A549 (cell line): ENCODE data around the gene PRRX1. TPM values are rescaled to one million over a fixed set of nuclear protein-coding genes. Genes with fewer than 3 reads are reported as not detected.
A peak's percentile ranks its signal among the peaks of the same experiment; 100 is the strongest.

ENCODE experiments used
- ATAC-seq, 2 experiments: fragments of 200-7000 bp in 1 of 2; fragments of >200 bp in 1 of 2; cut with Nextera tagmentation in 1 of 2; cut with Tn5 transposase in 1 of 2; 3 replicates each; pipeline versions ENCODE4 v1.8.0 to v1.9.1; 2018 to 2020; ENCODE audit warnings: mild to moderate bottlenecking in 1 of 2, moderate library complexity in 1 of 2
- CTCF ChIA-PET: fragments of 300-600 bp; sonication (Branson Sonifier 250); formaldehyde crosslinking; extraction: SDS; loops from one replicate; lab custom pipeline; 2021; ENCODE audit warnings: antibody characterized with exemption, inconsistent platforms; lab: Yijun Ruan, JAX
- POLR2A ChIA-PET: fragments of 350-600 bp; formaldehyde crosslinking; extraction: SDS; loops from one replicate; lab custom pipeline; 2021; ENCODE audit warnings: antibody characterized with exemption, inconsistent platforms; lab: Yijun Ruan, JAX
- DNase-seq, 2 experiments: peaks; one replicate each; pipeline versions ENCODE4 v3.0.0 to v3.0.0-alpha.2; 2011 to 2016; ENCODE audit warnings: low read depth in 1 of 2, low spot score in 1 of 2
- FAIRE-seq: peaks from 2 replicates; lab custom pipeline; 2011; peaks lifted over from hg19 to GRCh38; lab: Jason Lieb, UNC
- H3K27ac ChIP-seq, 2 experiments: fragments of >200 bp; sonication (Bioruptor Twin); formaldehyde crosslinking; 3 replicates each; pipeline ENCODE4 v1.5.1; 2016 to 2017
- H3K4me1 ChIP-seq: fragments of >200 bp; sonication (Bioruptor Twin); formaldehyde crosslinking; 3 replicates; pipeline ENCODE4 v1.6.1; 2016
- H3K4me2 ChIP-seq: fragments of >200 bp; sonication (Bioruptor Twin); formaldehyde crosslinking; 3 replicates; pipeline ENCODE4 v1.6.1; 2016
- H3K4me3 ChIP-seq: fragments of >200 bp; sonication (Bioruptor Twin); formaldehyde crosslinking; 3 replicates; pipeline ENCODE4 v1.5.1; 2016
- H3K9me3 ChIP-seq: fragments of >200 bp; sonication (Bioruptor Twin); formaldehyde crosslinking; 3 replicates; pipeline ENCODE4 v1.6.1; 2016
- BHLHE40 ChIP-seq: IDR thresholded peaks from 2 replicates; pipeline ENCODE4 v1.6.1; 2012; ENCODE audit warnings: low read depth, low read length, inconsistent platforms
- E2F6 ChIP-seq: IDR thresholded peaks from 2 replicates; pipeline ENCODE4 v1.6.1; 2012; ENCODE audit warnings: low read depth, borderline replicate concordance
- EHF ChIP-seq: fragments of 250-450 bp; sonication (Bioruptor Pico); IDR thresholded peaks from 2 replicates; pipeline ENCODE4 v1.5.0; 2020; ENCODE audit warnings: mild to moderate bottlenecking
- ELK1 ChIP-seq: fragments of 150-350 bp; IDR thresholded peaks from 2 replicates; pipeline ENCODE4 v1.6.1; 2014; ENCODE audit warnings: low read depth, mild to moderate bottlenecking, low read length
- FOSB ChIP-seq: fragments of 250-450 bp; sonication (Bioruptor Pico); IDR thresholded peaks from 2 replicates; pipeline ENCODE4 v1.5.0; 2020; ENCODE audit warnings: mild to moderate bottlenecking, moderate library complexity
- JUNB ChIP-seq: fragments of >200 bp; sonication (Bioruptor Twin); formaldehyde crosslinking; IDR thresholded peaks from 2 replicates; pipeline ENCODE4 v1.6.1; 2016
- MAZ ChIP-seq: fragments of 150-350 bp; IDR thresholded peaks from 2 replicates; pipeline ENCODE4 v1.6.1; 2014; ENCODE audit warnings: antibody characterized with exemption, low read depth, low read length, borderline replicate concordance
- PBX3 ChIP-seq: IDR thresholded peaks from 2 replicates; pipeline ENCODE4 v1.6.1; 2012
- PHF8 ChIP-seq: fragments of 200-600 bp; sonication (generic); IDR thresholded peaks from 2 replicates; pipeline ENCODE4 v1.6.1; 2016; ENCODE audit warnings: low read depth, mild to moderate bottlenecking, antibody characterized with exemption, moderate library complexity, borderline replicate concordance
- REST ChIP-seq: fragments of 200-600 bp; sonication (generic); IDR thresholded peaks from 2 replicates; pipeline ENCODE4 v1.6.1; 2016; ENCODE audit warnings: antibody characterized with exemption, mild to moderate bottlenecking, moderate library complexity
- RNF2 ChIP-seq: fragments of 200-600 bp; sonication (generic); IDR thresholded peaks from 2 replicates; pipeline ENCODE4 v1.6.1; 2016; ENCODE audit warnings: low read depth, mild to moderate bottlenecking, antibody characterized with exemption, moderate library complexity, borderline replicate concordance
- ZSCAN20 ChIP-seq: fragments of 250-450 bp; sonication (Bioruptor Pico); IDR thresholded peaks from 2 replicates; pipeline ENCODE4 v1.8.0; 2022; ENCODE audit warnings: mild to moderate bottlenecking, moderate library complexity
- WGBS: methylation state at CpG from one replicate; pipeline ENCODE4 v1.1.6; 2017; ENCODE audit errors: missing lambda C conversion rate; 5-methylcytosine and 5-hydroxymethylcytosine counted together
- polyA minus RNA-seq: library from RNA; depleted of rRNA, polyadenylated mRNA; stranded (reverse); fragments of >200 nt; gene quantifications from 2 replicates; pipeline ENCODE4 v1.2.3, GENCODE V29; 2011; rRNA and poly(A)+ RNA removed
- polyA plus RNA-seq, 4 experiments: library from polyadenylated mRNA; depleted of rRNA in 3 of 4; stranded (reverse); fragments of >200 nt; fragmentation: RNase III in 1 of 4; extraction: RNeasy Plus Mini Kit Qiagen cat#74134 plus additional on column Dnase treatment in 1 of 4; gene quantifications; 2 replicates in 3 of 4; 3 replicates in 1 of 4; pipeline ENCODE4 v1.2.3, GENCODE V29; 2011 to 2017
- TF ChIP-seq, protein P1 (sequence below): fragments of >200 bp; sonication (Bioruptor Twin); formaldehyde crosslinking; IDR thresholded peaks from 2 replicates; pipeline ENCODE4 v1.6.1; 2016
- TF ChIP-seq, protein P2 (sequence below): fragments of 450-650 bp; IDR thresholded peaks from 2 replicates; pipeline ENCODE4 v1.6.1; 2014; ENCODE audit warnings: antibody characterized with exemption

Gene PRRX1
- polyA plus RNA-seq (2011; rRNA removed) (0.14 TPM in 1 of 2 replicates, not detected in the other), polyA plus RNA-seq (2017; fragmentation: RNase III; extraction: RNeasy Plus Mini Kit Qiagen cat#74134 plus additional on column Dnase treatment) (not detected in 3 replicates), polyA minus RNA-seq (not detected in 2 replicates)
- 0.08 TPM in 1 of 2 replicates, not detected in the other for polyA plus RNA-seq (2012; cell fraction: cytosol; rRNA removed)
- not detected in 2 replicates for polyA plus RNA-seq (2012; cell fraction: nucleus; rRNA removed)

GRCh38 chr1:170664093-170664827 is at the start of gene PRRX1:
TSS of gene PRRX1 (plus strand) at chr1:170664131. CDS start at chr1:170664219, 88 bp downstream.
- no peaks in the 10 kb centered on the region for H3K9me3 ChIP-seq
- H3K4me1 ChIP-seq, result peaks cover 5% of the 10 kb centered on the region; the same call in 1 of the 3 replicates
- peak; percentile 76 to 78 for ATAC-seq
- DNase-seq, result peak in 1 of 2 experiments; percentile 38
- peak within 1 kb of the TSS; percentile 47 for H3K4me3 ChIP-seq
- WGBS, result 4% methylated on average over 6 of the region's 56 CpGs
- ChIA-PET CTCF (interaction anchor here (1.0 to 1.1 kb wide), 2 partner anchors 9 to 25 kb away, joined by 3 read pairs; no protein-coding TSS in a partner anchor), POLR2A (interaction anchor here (0.7 to 1.8 kb wide), 2 partner anchors 48 to 132 kb away, joined by 4 read pairs; partner anchors contain the start of gene GORAB)
- FAIRE-seq, result no peak
- TF ChIP-seq FOSB, result no peak
- TF ChIP-seq ELK1, result no peak
- no peak for TF ChIP-seq MAZ
- TF ChIP-seq ZSCAN20, result no peak
- no peak for TF ChIP-seq JUNB
- TF ChIP-seq, protein P1, sequence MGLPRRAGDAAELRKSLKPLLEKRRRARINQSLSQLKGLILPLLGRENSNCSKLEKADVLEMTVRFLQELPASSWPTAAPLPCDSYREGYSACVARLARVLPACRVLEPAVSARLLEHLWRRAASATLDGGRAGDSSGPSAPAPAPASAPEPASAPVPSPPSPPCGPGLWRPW, result no peak
- TF ChIP-seq PHF8, result no peak
- TF ChIP-seq REST, result no peak
- TF ChIP-seq EHF (CRISPR knock-in tag), result no peak
- no peak for TF ChIP-seq PBX3
- TF ChIP-seq, protein P2, sequence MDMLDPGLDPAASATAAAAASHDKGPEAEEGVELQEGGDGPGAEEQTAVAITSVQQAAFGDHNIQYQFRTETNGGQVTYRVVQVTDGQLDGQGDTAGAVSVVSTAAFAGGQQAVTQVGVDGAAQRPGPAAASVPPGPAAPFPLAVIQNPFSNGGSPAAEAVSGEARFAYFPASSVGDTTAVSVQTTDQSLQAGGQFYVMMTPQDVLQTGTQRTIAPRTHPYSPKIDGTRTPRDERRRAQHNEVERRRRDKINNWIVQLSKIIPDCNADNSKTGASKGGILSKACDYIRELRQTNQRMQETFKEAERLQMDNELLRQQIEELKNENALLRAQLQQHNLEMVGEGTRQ, result no peak
- TF ChIP-seq BHLHE40, result no peak
- TF ChIP-seq E2F6, result no peak
- no peak for TF ChIP-seq RNF2
- H3K27ac ChIP-seq, result peak within 1 kb of the TSS in 1 of 2 experiments; percentile 10; a peak in 2 of 6 replicates
- H3K4me2 ChIP-seq, result peak within 1 kb of the TSS; percentile 98
